ENCODE data around the gene TMEM43. TPM values are rescaled to one million over a fixed set of nuclear protein-coding genes. Genes with fewer than 3 reads are reported as not detected.

Gene TMEM43
- total and polyA plus RNA-seq, 2 of the 13 experiments (the other 11 are each of a cell fraction or from before 2014, with no cell fraction given): 48.9 to 50.5 TPM

DNA sequence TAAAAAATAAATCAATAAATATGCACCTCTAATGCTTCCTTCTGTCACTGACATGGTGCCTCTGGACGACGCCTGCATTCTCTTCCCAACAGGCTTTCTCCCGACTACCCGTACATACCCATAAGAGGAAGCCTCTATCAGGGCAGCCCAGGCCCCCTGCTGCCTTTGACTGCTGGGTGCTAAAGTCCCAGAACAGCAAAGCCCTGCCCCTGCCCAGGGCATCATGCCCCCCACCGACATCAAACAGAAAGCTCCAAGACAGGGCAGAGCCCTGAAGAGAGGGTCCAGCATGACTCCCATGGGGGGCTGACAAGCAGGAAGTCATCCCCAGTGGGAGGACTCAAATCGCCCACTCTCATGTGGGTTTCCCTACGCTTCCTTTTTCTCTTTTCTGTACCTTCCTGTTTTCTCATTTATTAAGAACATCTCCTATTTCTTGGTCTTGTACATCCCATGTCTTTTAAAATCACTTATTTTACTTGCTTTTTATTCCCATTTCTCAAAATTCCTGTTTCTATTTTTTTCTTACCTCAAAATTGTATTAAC is 30.1 kb downstream of the TMEM43 start:
- Histone ChIP-seq H3K79me2 (ENCODE audit: insufficient read depth, low read length) (no peaks in the 10 kb centered on the region), H4K20me1 (ENCODE audit: insufficient read depth, low read length) (peaks cover 2% of the 10 kb centered on the region; the same call in 1 of the 2 replicates), H3K4me2 (ENCODE audit: low read depth, low read length) (no peak overlapping the region), H3K9ac (ENCODE audit: insufficient read depth, low read depth, low read length) (no peak overlapping the region), H3K9me3 (ENCODE audit: low read length) (no peaks in the 10 kb centered on the region), H3K27ac (ENCODE audit: extremely low read length, insufficient read depth, low read length) (no peak overlapping the region), H2AFZ (ENCODE audit: low read length) (no peak overlapping the region), H3K27me3 (ENCODE audit: control insufficient read depth in 1 of 2, insufficient read depth in 2 of 2, low read length in 2 of 2) (no peaks in the 10 kb centered on the region), H3K4me1 (ENCODE audit: insufficient read depth, low read length) (no peaks in the 10 kb centered on the region), H3K4me3 (replicated peaks in 1 of 3; ENCODE audit: insufficient read depth in 1 of 3, low read depth in 2 of 3, low read length in 3 of 3) (no peak overlapping the region), H3K36me3 (replicated peaks in 1 of 2; ENCODE audit: control insufficient read depth in 1 of 2, insufficient read depth in 2 of 2, low read length in 2 of 2) (peaks cover 25 to 57% of the 10 kb centered on the region in 2 experiments)
- no TSS peak for BruUV-seq (replicated peaks)
- no peak for ATAC-seq
- intact Hi-C loops (cut with micrococcal nuclease; ENCODE audit: unreplicated experiment): no loop called here
- in situ Hi-C loops (cut with HindIII; ENCODE audit: extremely low pct_ligation_motif_present, low pct_unique_long_range_greater_than_20kb): no loop called here
- ChIA-PET POLR2A (interaction anchor here (1.8 kb wide), 1 partner anchor 24 kb away, joined by 4 read pairs; the partner anchor contains the start of genes LSM3 and XPC), CTCF (ENCODE audit: low intra/inter-chr PET ratio, low total read pairs) (no interaction called here)
- FAIRE-seq: no peak
- TF ChIP-seq ZNF292 (CRISPR knock-in tag; IDR thresholded peaks at IDR 0.05; ENCODE audit: borderline replicate concordance, low read depth) (no peak), ZMYM3 (CRISPR knock-in tag; IDR thresholded peaks at IDR 0.05) (no peak), WIZ (CRISPR knock-in tag; IDR thresholded peaks at IDR 0.05) (no peak), FOXJ3 (CRISPR knock-in tag; IDR thresholded peaks at IDR 0.05; ENCODE audit: borderline replicate concordance) (no peak), BHLHE40 (IDR thresholded peaks at IDR 0.05; ENCODE audit: low read length) (no peak), NBN (conservative IDR thresholded peaks at IDR 0.05) (no peak), HIVEP1 (CRISPR knock-in tag; IDR thresholded peaks at IDR 0.05) (no peak), MAFG (CRISPR knock-in tag; IDR thresholded peaks at IDR 0.05) (no peak), KDM5A (IDR thresholded peaks at IDR 0.05; ENCODE audit: borderline replicate concordance, low read length) (no peak), TBX2 (CRISPR knock-in tag; IDR thresholded peaks at IDR 0.05; ENCODE audit: borderline replicate concordance) (no peak), ZNF614 (CRISPR knock-in tag; IDR thresholded peaks at IDR 0.05; ENCODE audit: borderline replicate concordance) (no peak), DPF2 (CRISPR knock-in tag; IDR thresholded peaks at IDR 0.05; ENCODE audit: borderline replicate concordance, low read depth) (no peak), ZNF577 (CRISPR knock-in tag; IDR thresholded peaks at IDR 0.05; ENCODE audit: borderline replicate concordance, low read depth) (no peak), SIN3A (IDR thresholded peaks at IDR 0.05; ENCODE audit: borderline replicate concordance, low read depth, low read length) (no peak)
- WGBS (ENCODE audit: low lambda C conversion rate): 98% methylated on average over 7 of the region's 7 CpGs
- DNase-seq (ENCODE audit: low spot score): no peak
